Measurements from ENCODE around the gene ABHD17A.

Gene ABHD17A

DNA sequence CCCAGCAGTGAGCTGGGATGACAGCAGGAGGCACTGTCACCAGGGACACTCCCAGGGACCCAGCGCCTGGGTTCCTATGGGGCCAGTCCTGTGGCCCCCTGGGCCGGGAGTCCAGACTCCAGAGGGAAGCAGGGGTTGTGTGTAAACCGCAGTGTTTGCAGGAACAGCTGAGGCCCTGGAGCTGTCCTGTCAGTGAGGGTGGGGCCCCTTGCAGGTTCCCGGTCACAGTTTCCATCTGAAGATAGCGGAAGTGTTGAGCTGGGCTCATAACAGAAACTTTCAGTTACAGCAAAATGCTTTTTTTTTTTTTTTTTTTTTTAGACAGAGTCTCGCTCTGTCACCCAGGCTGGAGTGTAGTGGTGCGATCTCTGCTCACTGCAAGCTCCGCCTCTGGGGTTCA lies 38.0 kb upstream of the ABHD17A start:
- H3K4me1 ChIP-seq (ENCODE audit: control insufficient read depth in 1 of 2, insufficient read depth in 2 of 2, low read length in 2 of 2): no peaks in the 10 kb centered on the region
- no peak overlapping the region for H4K91ac ChIP-seq (ENCODE audit: low read depth, low read length)
- H3K23ac ChIP-seq (ENCODE audit: low read length): no peak overlapping the region
- no peaks in the 10 kb centered on the region for H3K79me1 ChIP-seq (ENCODE audit: low read length)
- DNase-seq: no peak
- H3K4ac ChIP-seq (ENCODE audit: low read depth, low read length): no peak overlapping the region
- no CpG with 5 or more reads among the region's 8 CpGs for WGBS (ENCODE audit: extremely low coverage, insufficient coverage, insufficient read length)
- no peak overlapping the region for H4K8ac ChIP-seq (ENCODE audit: low read depth, low read length)
- peaks cover 6% of the 10 kb centered on the region for H3K9me3 ChIP-seq (ENCODE audit: insufficient read depth, low read depth, low read length)
- H4K12ac ChIP-seq (ENCODE audit: low read depth, low read length): no peak overlapping the region
- no peak overlapping the region for H2BK120ac ChIP-seq (ENCODE audit: insufficient read depth, low read length, poor library complexity)
- no peak overlapping the region for H3K4me2 ChIP-seq (ENCODE audit: low read length)
- no peak overlapping the region for H3K27ac ChIP-seq (ENCODE audit: low read depth, low read length)
- H2AFZ ChIP-seq (ENCODE audit: insufficient read depth, low read length, poor library complexity): no peak overlapping the region
- no peak overlapping the region for H2AK5ac ChIP-seq (ENCODE audit: low read length)
- no peak overlapping the region for H3K9ac ChIP-seq (ENCODE audit: low read length)
- H3K36me3 ChIP-seq (ENCODE audit: control insufficient read depth in 1 of 2, insufficient read depth in 2 of 2, low read length in 2 of 2): peaks cover 61 to 62% of the 10 kb centered on the region in 2 experiments
- no peak overlapping the region for H3K4me3 ChIP-seq (ENCODE audit: low read depth, low read length)
- H3K14ac ChIP-seq (ENCODE audit: low read length): no peak overlapping the region
- no peak overlapping the region for H2BK5ac ChIP-seq (ENCODE audit: low read depth, low read length, poor library complexity)
- no peaks in the 10 kb centered on the region for H3K79me2 ChIP-seq (ENCODE audit: control insufficient read depth, insufficient read depth, low read length, poor library complexity)
- no peak overlapping the region for H3K18ac ChIP-seq (ENCODE audit: low read length)
- H2BK12ac ChIP-seq (ENCODE audit: low read length): no peak overlapping the region
- no peaks in the 10 kb centered on the region for H3K27me3 ChIP-seq (ENCODE audit: insufficient read depth, low read length)

DNA sequence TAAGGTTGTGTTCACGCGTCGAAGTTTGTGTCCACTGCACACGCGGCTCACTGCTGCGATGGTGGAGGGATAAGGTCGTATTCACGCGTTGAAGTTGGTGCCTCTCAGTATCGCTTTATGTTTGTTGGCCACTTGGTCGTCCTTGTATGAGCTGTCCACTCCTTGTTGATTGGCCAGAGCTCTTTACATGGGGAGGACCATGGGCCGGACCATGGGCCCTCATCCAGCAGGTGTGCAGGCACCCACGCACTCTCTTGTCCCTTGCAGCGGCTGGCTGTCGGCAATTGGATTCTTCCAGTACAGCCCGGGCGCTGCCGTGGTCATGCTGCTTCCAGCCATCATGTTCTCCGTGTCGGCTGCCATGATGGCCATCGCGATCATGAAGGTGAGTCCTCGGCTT lies 37.5 kb upstream of the ABHD17A start:
- WGBS (ENCODE audit: extremely low coverage, insufficient coverage, insufficient read length): no CpG with 5 or more reads among the region's 23 CpGs
- no peak overlapping the region for H2BK12ac ChIP-seq (ENCODE audit: low read length)
- no peak for DNase-seq
- no peaks in the 10 kb centered on the region for H3K79me2 ChIP-seq (ENCODE audit: control insufficient read depth, insufficient read depth, low read length, poor library complexity)
- no peak overlapping the region for H2BK120ac ChIP-seq (ENCODE audit: insufficient read depth, low read length, poor library complexity)
- H3K9me3 ChIP-seq (ENCODE audit: insufficient read depth, low read depth, low read length): peaks cover 9% of the 10 kb centered on the region
- H3K4me1 ChIP-seq (ENCODE audit: control insufficient read depth in 1 of 2, insufficient read depth in 2 of 2, low read length in 2 of 2): no peaks in the 10 kb centered on the region
- H3K18ac ChIP-seq (ENCODE audit: low read length): no peak overlapping the region
- no peaks in the 10 kb centered on the region for H3K27me3 ChIP-seq (ENCODE audit: insufficient read depth, low read length)
- H4K8ac ChIP-seq (ENCODE audit: low read depth, low read length): no peak overlapping the region
- H3K36me3 ChIP-seq (ENCODE audit: control insufficient read depth in 1 of 2, insufficient read depth in 2 of 2, low read length in 2 of 2): peaks cover 66 to 67% of the 10 kb centered on the region in 2 experiments
- no peak overlapping the region for H3K4me3 ChIP-seq (ENCODE audit: low read depth, low read length)
- H3K9ac ChIP-seq (ENCODE audit: low read length): no peak overlapping the region
- no peak overlapping the region for H2AFZ ChIP-seq (ENCODE audit: insufficient read depth, low read length, poor library complexity)
- H3K14ac ChIP-seq (ENCODE audit: low read length): no peak overlapping the region
- H3K27ac ChIP-seq (ENCODE audit: low read depth, low read length): no peak overlapping the region
- H3K4me2 ChIP-seq (ENCODE audit: low read length): no peak overlapping the region
- H4K12ac ChIP-seq (ENCODE audit: low read depth, low read length): no peak overlapping the region
- no peak overlapping the region for H4K91ac ChIP-seq (ENCODE audit: low read depth, low read length)
- no peak overlapping the region for H2BK5ac ChIP-seq (ENCODE audit: low read depth, low read length, poor library complexity)
- H3K79me1 ChIP-seq (ENCODE audit: low read length): no peaks in the 10 kb centered on the region
- no peak overlapping the region for H2AK5ac ChIP-seq (ENCODE audit: low read length)
- no peak overlapping the region for H3K23ac ChIP-seq (ENCODE audit: low read length)
- H3K4ac ChIP-seq (ENCODE audit: low read depth, low read length): no peak overlapping the region

DNA sequence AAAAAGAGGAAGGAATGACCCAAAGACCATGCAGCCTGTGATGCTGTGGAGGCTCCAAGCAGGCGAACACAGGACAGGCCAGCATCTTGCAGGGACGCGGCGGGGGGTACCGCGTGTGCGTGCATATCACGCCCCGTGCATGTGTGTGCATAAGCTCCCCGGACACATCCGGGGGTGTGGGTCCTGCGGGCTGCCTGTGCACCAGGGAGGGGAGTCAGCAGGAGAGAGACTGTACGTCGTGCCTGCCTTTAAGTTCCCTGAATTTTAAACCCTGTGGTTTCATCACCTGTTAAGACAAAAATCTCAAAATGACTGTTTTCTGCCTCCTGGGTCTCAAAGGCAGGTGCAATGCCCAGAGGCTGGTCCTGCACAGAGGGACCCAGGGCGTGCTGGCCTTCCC lies 36.5 kb upstream of the ABHD17A start:
- WGBS (ENCODE audit: extremely low coverage, insufficient coverage, insufficient read length): no CpG with 5 or more reads among the region's 15 CpGs

DNA sequence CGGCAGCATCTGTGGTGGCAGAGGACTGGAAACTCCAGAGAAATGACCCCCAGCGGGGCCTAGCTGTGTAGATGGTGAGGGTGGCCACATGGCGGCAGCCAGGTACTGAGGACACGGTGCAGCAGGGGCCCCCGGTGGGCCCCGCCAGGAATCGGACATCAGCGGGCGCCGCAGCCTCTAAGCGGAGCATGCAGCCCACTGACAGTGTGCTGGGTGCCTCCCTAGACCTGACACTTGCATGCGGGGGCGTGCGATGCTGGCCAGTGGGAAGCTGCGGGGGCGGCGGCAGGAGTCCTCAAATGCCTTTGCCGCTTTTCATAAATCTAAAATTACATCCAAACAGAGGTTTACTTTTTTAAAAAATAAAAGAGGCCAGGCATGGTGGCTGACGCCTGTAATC lies 36.0 kb upstream of the ABHD17A start:
- Histone ChIP-seq H3K4me2 (ENCODE audit: low read length) (no peak overlapping the region), H2AFZ (ENCODE audit: insufficient read depth, low read length, poor library complexity) (no peak overlapping the region), H3K9me3 (ENCODE audit: insufficient read depth, low read depth, low read length) (peaks cover 10% of the 10 kb centered on the region), H3K4me1 (ENCODE audit: control insufficient read depth in 1 of 2, insufficient read depth in 2 of 2, low read length in 2 of 2) (no peaks in the 10 kb centered on the region), H3K79me2 (ENCODE audit: control insufficient read depth, insufficient read depth, low read length, poor library complexity) (no peaks in the 10 kb centered on the region), H3K14ac (ENCODE audit: low read length) (no peak overlapping the region), H2AK5ac (ENCODE audit: low read length) (no peak overlapping the region), H4K12ac (ENCODE audit: low read depth, low read length) (no peak overlapping the region), H3K4ac (ENCODE audit: low read depth, low read length) (no peak overlapping the region), H3K27me3 (ENCODE audit: insufficient read depth, low read length) (no peaks in the 10 kb centered on the region), H2BK120ac (ENCODE audit: insufficient read depth, low read length, poor library complexity) (no peak overlapping the region), H4K91ac (ENCODE audit: low read depth, low read length) (no peak overlapping the region), H3K36me3 (ENCODE audit: control insufficient read depth in 1 of 2, insufficient read depth in 2 of 2, low read length in 2 of 2) (peaks cover 77 to 81% of the 10 kb centered on the region in 2 experiments), H3K27ac (ENCODE audit: low read depth, low read length) (no peak overlapping the region), H3K18ac (ENCODE audit: low read length) (no peak overlapping the region), H3K23ac (ENCODE audit: low read length) (no peak overlapping the region), H3K4me3 (ENCODE audit: low read depth, low read length) (no peak overlapping the region), H4K8ac (ENCODE audit: low read depth, low read length) (no peak overlapping the region), H3K9ac (ENCODE audit: low read length) (no peak overlapping the region), H3K79me1 (ENCODE audit: low read length) (no peaks in the 10 kb centered on the region), H2BK12ac (ENCODE audit: low read length) (no peak overlapping the region), H2BK5ac (ENCODE audit: low read depth, low read length, poor library complexity) (no peak overlapping the region)
- DNase-seq: no peak
- WGBS (ENCODE audit: extremely low coverage, insufficient coverage, insufficient read length): no CpG with 5 or more reads among the region's 19 CpGs

More for the DNA sequence above, 36.5 kb upstream of the ABHD17A start:
- Histone ChIP-seq H4K8ac (ENCODE audit: low read depth, low read length) (no peak overlapping the region), H3K18ac (ENCODE audit: low read length) (no peak overlapping the region), H3K27ac (ENCODE audit: low read depth, low read length) (no peak overlapping the region), H4K12ac (ENCODE audit: low read depth, low read length) (no peak overlapping the region), H3K79me1 (ENCODE audit: low read length) (no peaks in the 10 kb centered on the region), H3K9ac (ENCODE audit: low read length) (no peak overlapping the region), H3K9me3 (ENCODE audit: insufficient read depth, low read depth, low read length) (peaks cover 10% of the 10 kb centered on the region), H3K23ac (ENCODE audit: low read length) (no peak overlapping the region), H3K14ac (ENCODE audit: low read length) (no peak overlapping the region), H3K4ac (ENCODE audit: low read depth, low read length) (no peak overlapping the region), H2BK12ac (ENCODE audit: low read length) (no peak overlapping the region), H3K36me3 (ENCODE audit: control insufficient read depth in 1 of 2, insufficient read depth in 2 of 2, low read length in 2 of 2) (peaks cover 72 to 76% of the 10 kb centered on the region in 2 experiments), H2BK120ac (ENCODE audit: insufficient read depth, low read length, poor library complexity) (no peak overlapping the region), H3K4me1 (ENCODE audit: control insufficient read depth in 1 of 2, insufficient read depth in 2 of 2, low read length in 2 of 2) (no peaks in the 10 kb centered on the region), H2BK5ac (ENCODE audit: low read depth, low read length, poor library complexity) (no peak overlapping the region), H3K4me3 (ENCODE audit: low read depth, low read length) (peak overlapping the region; percentile 38), H2AK5ac (ENCODE audit: low read length) (no peak overlapping the region), H3K27me3 (ENCODE audit: insufficient read depth, low read length) (no peaks in the 10 kb centered on the region), H3K4me2 (ENCODE audit: low read length) (no peak overlapping the region), H3K79me2 (ENCODE audit: control insufficient read depth, insufficient read depth, low read length, poor library complexity) (no peaks in the 10 kb centered on the region), H4K91ac (ENCODE audit: low read depth, low read length) (no peak overlapping the region), H2AFZ (ENCODE audit: insufficient read depth, low read length, poor library complexity) (no peak overlapping the region)
- no peak for DNase-seq
